ENCODE data around the gene AKIRIN2. TPM values are rescaled to one million over a fixed set of nuclear protein-coding genes. Genes with fewer than 3 reads are reported as not detected.

Gene AKIRIN2
- total and polyA plus RNA-seq, 7 donors = 16.6 to 40.2 (median 19.3) TPM

GRCh38 chr6:87637106-87637505 is 64.9 kb downstream of the AKIRIN2 start:
- Histone ChIP-seq H3K4me3 (no peak overlapping the region), H3K36me3 (peaks cover 0 to 53% (median 0%) of the 10 kb centered on the region in 4 donors), H3K27me3 (no peaks in the 10 kb centered on the region), H3K4me1 (no peaks in the 10 kb centered on the region), H3K9me3 (no peaks in the 10 kb centered on the region), H3K27ac (no peak overlapping the region)
- no peak for DNase-seq
- intact Hi-C loops (cut with DNase I) = no loop called here
- WGBS, 2 donors = 96% methylated on average over 1 of the region's 1 CpG
- TF ChIP-seq, protein P1, sequence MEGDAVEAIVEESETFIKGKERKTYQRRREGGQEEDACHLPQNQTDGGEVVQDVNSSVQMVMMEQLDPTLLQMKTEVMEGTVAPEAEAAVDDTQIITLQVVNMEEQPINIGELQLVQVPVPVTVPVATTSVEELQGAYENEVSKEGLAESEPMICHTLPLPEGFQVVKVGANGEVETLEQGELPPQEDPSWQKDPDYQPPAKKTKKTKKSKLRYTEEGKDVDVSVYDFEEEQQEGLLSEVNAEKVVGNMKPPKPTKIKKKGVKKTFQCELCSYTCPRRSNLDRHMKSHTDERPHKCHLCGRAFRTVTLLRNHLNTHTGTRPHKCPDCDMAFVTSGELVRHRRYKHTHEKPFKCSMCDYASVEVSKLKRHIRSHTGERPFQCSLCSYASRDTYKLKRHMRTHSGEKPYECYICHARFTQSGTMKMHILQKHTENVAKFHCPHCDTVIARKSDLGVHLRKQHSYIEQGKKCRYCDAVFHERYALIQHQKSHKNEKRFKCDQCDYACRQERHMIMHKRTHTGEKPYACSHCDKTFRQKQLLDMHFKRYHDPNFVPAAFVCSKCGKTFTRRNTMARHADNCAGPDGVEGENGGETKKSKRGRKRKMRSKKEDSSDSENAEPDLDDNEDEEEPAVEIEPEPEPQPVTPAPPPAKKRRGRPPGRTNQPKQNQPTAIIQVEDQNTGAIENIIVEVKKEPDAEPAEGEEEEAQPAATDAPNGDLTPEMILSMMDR (IDR thresholded peaks at IDR 0.05) = no peak
- TF ChIP-seq POLR2AphosphoS5 (IDR thresholded peaks at IDR 0.05) (no peak), POLR2A (IDR thresholded peaks at IDR 0.05) (no peak), EP300 (IDR thresholded peaks at IDR 0.05) (no peak)

- Histone ChIP-seq H3K36me3 (peaks cover 0 to 59% (median 0%) of the 10 kb centered on the region in 4 donors), H3K27me3 (no peaks in the 10 kb centered on the region), H3K9me3 (no peaks in the 10 kb centered on the region), H3K27ac (no peak overlapping the region), H3K4me1 (no peaks in the 10 kb centered on the region), H3K4me3 (no peak overlapping the region)
- TF ChIP-seq, protein P1 (IDR thresholded peaks at IDR 0.05) = no peak
- TF ChIP-seq POLR2AphosphoS5 (IDR thresholded peaks at IDR 0.05) (no peak), EP300 (IDR thresholded peaks at IDR 0.05) (no peak), POLR2A (IDR thresholded peaks at IDR 0.05) (no peak)
- intact Hi-C loops (cut with DNase I) = no loop called here
- DNase-seq = no peak
- WGBS, 2 donors = 82 to 92% methylated on average over 1 of the region's 1 CpG
Observed at GRCh38 chr6:87636315-87636714, 65.7 kb downstream of the AKIRIN2 start.

GRCh38 chr6:87633851-87634250 is 68.2 kb downstream of the AKIRIN2 start:
- Histone ChIP-seq H3K4me1 (no peaks in the 10 kb centered on the region), H3K36me3 (peaks cover 0 to 62% (median 0%) of the 10 kb centered on the region in 4 donors), H3K27ac (no peak overlapping the region), H3K27me3 (no peaks in the 10 kb centered on the region), H3K9me3 (no peaks in the 10 kb centered on the region), H3K4me3 (no peak overlapping the region)
- no peak for DNase-seq
- WGBS, 2 donors = 95 to 98% methylated on average over 3 of the region's 3 CpGs
- intact Hi-C loops (cut with DNase I) = no loop called here
- TF ChIP-seq POLR2A (IDR thresholded peaks at IDR 0.05) (no peak), EP300 (IDR thresholded peaks at IDR 0.05) (no peak), POLR2AphosphoS5 (IDR thresholded peaks at IDR 0.05) (no peak)
- TF ChIP-seq, protein P1 (IDR thresholded peaks at IDR 0.05) = no peak

- Histone ChIP-seq H3K4me3 (no peak overlapping the region), H3K27ac (no peak overlapping the region), H3K36me3 (peaks cover 0 to 33% (median 0%) of the 10 kb centered on the region in 4 donors), H3K4me1 (no peaks in the 10 kb centered on the region), H3K9me3 (no peaks in the 10 kb centered on the region), H3K27me3 (no peaks in the 10 kb centered on the region)
- TF ChIP-seq, protein P1 (IDR thresholded peaks at IDR 0.05) = no peak
- TF ChIP-seq POLR2AphosphoS5 (IDR thresholded peaks at IDR 0.05) (no peak), POLR2A (IDR thresholded peaks at IDR 0.05) (no peak), EP300 (IDR thresholded peaks at IDR 0.05) (no peak)
- intact Hi-C loops (cut with DNase I) = no loop called here
- no peak for DNase-seq
- 88 to 95% methylated on average over 1 of the region's 1 CpG for WGBS, 2 donors
Observed at GRCh38 chr6:87630746-87631145, 71.3 kb downstream of the AKIRIN2 start.

DNA sequence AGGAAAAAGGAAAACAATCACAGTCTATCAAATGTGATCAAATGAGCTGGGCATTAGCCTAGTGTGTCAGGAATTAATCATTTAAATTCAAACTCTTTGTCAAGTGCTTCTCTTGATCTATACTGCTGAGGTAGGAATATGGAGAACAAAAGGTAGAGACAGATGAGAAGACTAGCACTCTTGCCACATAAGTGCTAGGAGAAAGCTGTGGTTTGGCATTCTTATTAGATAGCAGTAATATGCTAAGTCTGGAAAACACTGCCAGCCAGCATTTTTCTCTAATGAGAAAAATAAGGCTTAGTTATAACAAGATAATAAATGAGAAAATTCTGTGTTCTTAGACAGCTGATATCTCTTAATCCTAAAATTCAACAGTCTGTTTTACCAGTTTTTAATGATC is 73.2 kb downstream of the AKIRIN2 start:
- no peak for TF ChIP-seq POLR2A (IDR thresholded peaks at IDR 0.05)
- no peak for TF ChIP-seq POLR2AphosphoS5 (IDR thresholded peaks at IDR 0.05)
- TF ChIP-seq EP300 (IDR thresholded peaks at IDR 0.05) = no peak
- TF ChIP-seq, protein P1 (IDR thresholded peaks at IDR 0.05) = no peak
- Histone ChIP-seq H3K36me3 (peaks cover 0 to 22% (median 0%) of the 10 kb centered on the region in 4 donors), H3K9me3 (no peaks in the 10 kb centered on the region), H3K27me3 (no peaks in the 10 kb centered on the region), H3K27ac (no peak overlapping the region), H3K4me1 (no peaks in the 10 kb centered on the region), H3K4me3 (no peak overlapping the region)
- DNase-seq = no peak
- intact Hi-C loops (cut with DNase I) = no loop called here
